ENCODE data around the gene TNRC18.
A peak's percentile ranks its signal among the peaks of the same experiment; 100 is the strongest.
"Not testable (repeated sequence)": the region's sequence is repeated elsewhere in the genome, so short reads cannot be mapped to it uniquely, and the experiment has no call there.

Gene TNRC18

GRCh38 chr7:5287802-5288201 is 135.8 kb downstream of the TNRC18 start:
- DNase-seq: no peak

GRCh38 chr7:5287373-5287772 is 136.3 kb downstream of the TNRC18 start:
- DNase-seq: not testable (repeated sequence)

- no peak for DNase-seq
Measured at GRCh38 chr7:5286933-5287332, 136.7 kb downstream of the TNRC18 start.

GRCh38 chr7:5284304-5285281 is 139.0 kb downstream of the TNRC18 start:
- DNase-seq: no peak

DNA sequence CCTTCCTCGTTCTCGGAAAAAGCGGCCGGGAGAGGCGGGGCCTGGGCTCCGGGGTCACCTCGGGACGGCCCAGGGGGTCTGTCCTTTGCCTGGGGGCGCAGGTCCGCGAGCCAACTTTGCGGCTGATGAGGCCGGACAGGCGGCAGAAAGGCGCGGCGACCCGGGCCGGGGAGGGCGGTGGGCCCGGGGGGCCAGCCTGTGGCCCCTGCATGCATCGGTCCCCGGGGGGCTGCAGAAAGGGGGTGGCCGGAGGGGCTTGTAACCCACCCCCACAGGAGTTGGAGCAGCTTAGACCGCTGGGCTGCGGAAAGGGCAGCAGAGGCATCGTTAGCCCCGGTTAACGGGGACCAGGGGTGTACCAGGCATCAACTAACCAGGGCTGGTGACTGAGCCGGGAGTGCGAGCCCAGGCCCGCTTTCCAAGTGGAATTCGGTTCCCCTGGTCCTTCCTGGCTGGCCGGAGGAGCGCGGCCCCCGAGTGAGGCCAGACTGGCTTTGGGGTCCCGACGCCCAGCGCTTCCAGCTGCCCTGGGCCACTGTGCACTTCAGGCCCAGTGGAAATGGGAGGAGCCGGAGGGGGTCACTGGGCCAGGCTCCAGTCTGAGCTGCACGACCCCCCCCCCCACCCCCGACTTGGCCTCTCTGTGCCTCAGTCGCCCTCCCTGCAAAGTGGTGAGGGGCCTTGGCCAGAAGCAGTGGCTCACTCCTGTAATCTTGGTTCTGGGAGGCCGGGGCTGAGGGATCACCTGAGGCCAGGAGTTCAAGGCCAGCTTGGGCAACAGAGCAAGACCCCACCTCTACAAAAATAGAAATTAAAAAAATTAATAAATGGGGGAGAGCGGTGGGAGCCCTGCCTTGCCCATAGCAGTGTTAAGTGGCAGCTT is 140.0 kb downstream of the TNRC18 start:
- DNase-seq: no peak

GRCh38 chr7:5282543-5283316 is 140.9 kb downstream of the TNRC18 start, which contains the start of gene SLC29A4:
Gene SLC29A4 (plus strand): TSS chr7:5282943. CDS start chr7:5287817, 4,874 bp downstream.
- peak; percentile 20 to 27 for DNase-seq

DNA sequence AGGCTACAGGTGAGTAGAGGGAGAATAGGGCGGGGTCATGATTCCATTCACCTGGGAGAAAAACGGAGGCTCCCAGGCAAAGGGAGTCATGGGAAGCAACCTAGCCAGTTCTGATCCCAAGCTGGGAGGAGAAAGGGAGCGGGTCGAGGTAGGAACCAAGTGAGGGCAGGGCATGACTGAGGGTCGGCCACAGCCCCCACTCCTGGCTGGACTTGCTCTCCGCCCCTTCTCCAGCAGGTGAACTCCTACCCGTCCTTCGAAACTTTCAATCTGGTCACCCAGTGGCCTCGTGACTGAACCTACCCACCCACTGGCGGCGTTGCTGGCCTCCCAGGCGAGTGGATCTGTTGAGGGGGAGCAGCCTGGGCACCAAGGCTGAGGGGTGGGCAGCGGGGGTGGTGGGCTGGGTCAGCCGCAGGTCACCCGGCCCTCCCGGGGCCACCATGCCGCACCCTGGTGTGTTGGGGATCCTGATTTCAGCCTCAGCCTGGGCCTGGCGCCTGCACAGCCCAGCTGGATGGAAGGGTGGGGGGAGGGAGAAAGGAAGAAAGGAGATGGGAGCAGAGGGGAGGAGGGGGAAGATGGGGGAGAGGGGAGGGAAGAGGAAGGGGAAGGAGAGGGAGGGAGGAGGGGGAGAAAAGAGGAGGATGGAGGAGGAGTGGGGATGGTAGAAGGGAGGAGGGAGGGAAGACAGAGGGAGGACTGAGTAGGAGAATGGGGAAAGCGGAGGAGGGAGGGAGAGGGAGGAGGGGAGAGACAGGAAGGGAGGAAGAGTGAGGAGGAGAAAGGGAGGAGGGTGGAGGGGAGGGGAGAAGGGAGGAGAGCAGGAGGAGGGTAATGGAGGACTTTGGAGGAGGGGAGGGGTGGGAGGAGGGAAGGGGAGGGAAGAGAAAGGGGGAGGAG is 141.8 kb downstream of the TNRC18 start:
- not testable (repeated sequence) for DNase-seq

DNA sequence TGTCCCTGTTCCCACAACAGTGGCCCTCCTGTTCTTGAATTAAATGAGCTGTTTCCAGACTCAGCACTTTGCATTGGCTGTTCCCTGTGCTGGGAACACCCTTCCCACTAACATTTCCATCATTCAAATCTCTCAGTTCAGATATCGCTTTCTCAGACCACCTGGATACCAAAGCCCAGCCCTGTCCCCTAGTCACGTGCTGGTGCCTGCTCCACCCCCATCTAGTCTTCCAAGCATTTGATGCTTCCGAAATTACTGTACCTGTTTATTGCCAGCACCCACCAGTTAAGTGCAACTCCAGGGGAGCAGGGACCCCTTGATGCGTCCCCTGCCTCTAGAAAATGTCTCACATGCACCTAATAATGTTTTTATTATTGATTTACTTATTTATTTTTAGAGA is 143.9 kb downstream of the TNRC18 start:
- no peak for DNase-seq

DNA sequence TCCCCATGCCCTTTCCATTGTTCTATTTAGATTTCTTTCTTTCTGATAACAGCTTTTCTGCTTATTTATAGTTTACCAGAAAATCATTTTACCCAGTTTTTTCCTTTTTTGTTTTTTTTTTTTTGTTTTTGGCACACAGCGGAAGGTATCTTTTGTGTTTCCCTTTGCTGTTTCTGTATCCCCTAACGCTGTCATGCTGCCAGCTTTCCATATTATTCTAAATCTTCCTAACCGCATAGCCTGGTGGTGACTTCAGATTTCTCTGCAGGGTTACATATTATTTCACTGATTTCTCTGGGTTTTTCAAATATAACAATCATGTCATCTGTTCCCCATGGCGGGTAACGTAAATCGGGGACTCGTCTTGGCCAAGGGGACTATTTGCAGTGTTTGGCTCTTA is 144.9 kb downstream of the TNRC18 start:
- DNase-seq: no peak

DNA sequence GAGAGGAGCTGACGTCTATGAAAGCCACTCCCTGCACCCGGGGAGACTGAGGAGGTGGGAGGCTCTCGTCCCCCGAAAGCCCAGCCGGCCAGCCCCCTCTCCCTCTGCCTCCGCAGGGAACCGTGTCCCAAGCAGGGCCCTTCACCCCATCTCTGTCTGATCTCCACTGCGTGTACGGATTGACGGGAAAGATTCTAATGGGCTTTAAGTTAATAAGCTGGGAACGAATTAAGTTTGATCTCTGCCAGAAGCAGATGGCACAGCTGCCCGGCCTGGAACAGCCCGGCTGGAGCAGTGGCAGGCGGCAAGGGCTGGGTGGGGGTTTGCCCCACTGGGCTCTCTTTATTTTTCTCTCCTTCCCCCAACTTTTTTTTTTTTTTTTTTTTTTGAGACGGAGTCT is 147.0 kb downstream of the TNRC18 start:
- no peak for DNase-seq

- not testable (repeated sequence) for DNase-seq
Measured at GRCh38 chr7:5276123-5276522, 147.5 kb downstream of the TNRC18 start.

DNA sequence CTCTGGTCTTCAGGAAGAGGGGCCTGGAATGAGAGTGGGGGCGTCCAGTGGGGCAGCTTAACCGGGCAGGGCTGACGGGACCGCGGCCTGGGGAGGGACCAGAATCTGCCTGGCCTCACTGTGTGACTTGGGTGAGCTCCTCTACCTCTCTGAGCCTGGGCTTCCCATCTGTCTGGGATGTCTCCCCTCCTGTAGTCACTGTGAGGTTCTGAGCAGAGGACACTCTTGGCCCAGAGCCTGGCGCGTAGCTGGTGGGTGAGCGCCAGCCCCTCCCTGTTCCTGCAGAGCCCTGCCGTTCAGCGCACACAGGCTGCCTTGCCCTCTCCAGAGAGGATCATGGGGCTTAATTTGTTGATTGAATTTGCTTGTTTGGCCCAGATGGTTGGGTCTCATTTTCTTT is 148.1 kb downstream of the TNRC18 start:
- DNase-seq: not testable (repeated sequence)

GRCh38 chr7:5274985-5275431 is 148.6 kb downstream of the TNRC18 start:
- not testable (repeated sequence) for DNase-seq

- no peak for DNase-seq
Measured at GRCh38 chr7:5274441-5274840, 149.2 kb downstream of the TNRC18 start.

DNA sequence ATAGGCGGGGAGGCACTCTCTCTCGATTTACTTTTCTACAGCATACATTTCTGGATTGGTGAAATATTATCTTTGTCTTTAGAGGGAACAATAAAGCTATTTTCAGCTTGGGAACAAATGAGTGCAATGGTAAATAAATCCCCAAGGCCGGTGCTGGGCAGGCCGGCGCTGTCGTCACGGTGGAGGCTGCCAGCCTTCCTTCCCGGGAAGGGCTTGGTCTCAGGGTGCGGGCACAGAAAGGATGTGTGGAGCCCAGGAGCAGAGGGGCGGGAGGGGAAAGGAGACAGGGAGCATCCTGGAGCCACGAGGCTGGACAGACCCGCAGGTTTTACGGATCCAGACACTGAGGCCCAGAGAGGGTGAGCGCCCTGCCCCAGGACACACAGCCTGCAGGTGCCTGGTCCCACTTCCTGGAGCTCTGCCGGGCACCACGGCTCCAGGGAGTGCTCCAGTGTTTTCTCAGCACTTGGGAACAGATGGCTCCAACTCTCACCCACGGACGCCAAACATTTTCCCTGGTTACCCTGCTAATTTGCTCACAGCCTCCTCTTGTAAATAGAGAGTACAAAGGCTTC is 149.7 kb downstream of the TNRC18 start:
- not testable (repeated sequence) for DNase-seq

GRCh38 chr7:5270788-5271187 is 152.8 kb downstream of the TNRC18 start:
- DNase-seq: no peak

DNA sequence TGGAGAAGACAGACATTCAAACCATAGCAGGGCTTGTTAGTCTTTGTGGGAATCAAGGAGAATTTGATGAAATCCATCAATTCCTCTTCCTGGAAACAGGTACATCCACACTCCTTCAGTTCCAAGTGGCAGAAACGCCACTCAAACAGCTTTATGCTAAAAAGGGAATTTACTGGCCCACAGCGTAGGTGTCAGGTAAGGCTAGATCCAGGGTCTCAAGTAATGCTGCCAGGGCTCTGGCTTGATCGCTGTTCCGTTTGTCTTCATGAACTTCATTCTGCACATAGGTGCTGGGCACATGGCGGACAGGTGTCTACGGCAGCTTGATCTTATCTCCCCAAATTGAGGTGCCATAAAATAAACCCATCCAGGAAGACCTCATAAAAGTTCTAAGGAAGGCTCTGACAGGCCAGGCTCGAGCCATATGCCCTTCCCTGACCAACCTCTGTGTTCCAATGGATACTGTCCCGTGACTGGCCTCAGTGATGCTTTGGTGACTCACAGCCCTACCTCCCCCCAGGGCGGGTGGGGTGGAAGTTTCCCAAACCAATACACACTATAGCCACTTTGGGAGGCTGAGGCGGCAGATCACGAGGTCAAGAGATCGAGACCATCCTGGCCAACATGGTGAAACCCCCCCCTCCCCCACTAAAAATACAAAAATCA is 153.5 kb downstream of the TNRC18 start:
- not testable (repeated sequence) for DNase-seq

GRCh38 chr7:5267829-5268228 is 155.8 kb downstream of the TNRC18 start:
- not testable (repeated sequence) for DNase-seq

GRCh38 chr7:5266191-5267028 is 157.2 kb downstream of the TNRC18 start:
- no peak for DNase-seq

All from CD4-positive, alpha-beta T cell treated with Interleukin-1 beta for 1 hour (primary cell).